ENCODE results near the gene FFAR2. TPM values are rescaled to one million over a fixed set of nuclear protein-coding genes. Genes with fewer than 3 reads are reported as not detected.

FFAR2 gene
- total RNA-seq, 2 experiments from 2014 or later = not detected

DNA sequence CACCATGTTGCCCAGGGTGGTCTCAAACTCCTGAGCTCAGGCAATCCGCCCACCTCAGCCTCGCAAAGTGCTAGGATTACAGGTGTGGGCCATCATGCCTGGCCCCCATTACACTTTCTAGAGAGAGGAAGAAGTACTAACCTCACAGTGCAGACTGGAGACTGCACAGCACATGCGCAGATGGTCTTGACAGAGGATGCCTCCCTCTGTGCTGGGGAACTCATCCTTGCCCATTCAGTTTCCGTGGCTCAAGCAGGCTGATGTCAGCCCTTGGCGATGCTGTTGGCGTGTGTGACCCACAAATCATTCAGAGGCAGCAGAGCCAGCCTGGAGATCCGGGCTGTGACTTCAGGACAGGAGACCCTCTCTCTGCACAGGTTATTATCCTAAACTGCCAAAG is 14.6 kb upstream of the FFAR2 start:
- POLR2A ChIA-PET = no interaction called here
- peaks cover 5% of the 10 kb centered on the region for H3K36me3 Mint-ChIP-seq
- no peak for ATAC-seq (ENCODE audit: low read depth)
- DNase-seq = no peak
- peaks cover 13% of the 10 kb centered on the region for H3K9me3 Mint-ChIP-seq
- peaks cover 30% of the 10 kb centered on the region for H3K4me1 Mint-ChIP-seq
- peaks cover 18% of the 10 kb centered on the region for H3K27me3 Mint-ChIP-seq
- no peak overlapping the region for H3K27ac Mint-ChIP-seq
- no peak overlapping the region for H3K4me3 Mint-ChIP-seq

DNA sequence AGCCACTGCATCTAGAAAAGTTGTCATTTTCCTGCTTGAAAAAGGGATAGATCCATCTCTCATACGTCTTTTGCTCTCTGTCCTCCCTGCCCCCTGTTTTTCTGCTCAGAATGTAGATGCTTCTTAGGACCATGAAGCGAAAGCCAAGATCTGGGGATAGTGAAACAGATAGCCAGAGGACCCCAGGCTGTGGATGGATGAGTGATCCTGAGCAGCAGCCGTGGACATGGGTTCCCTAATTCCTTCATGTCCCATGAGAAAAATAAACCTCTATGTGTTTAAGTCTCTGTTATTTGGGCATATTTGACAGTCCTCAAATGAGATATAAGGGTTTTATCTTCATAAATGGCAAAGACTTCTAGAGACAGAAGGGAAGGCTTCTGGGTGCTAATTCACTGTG is 12.2 kb upstream of the FFAR2 start:
- POLR2A ChIA-PET = no interaction called here
- peaks cover 27% of the 10 kb centered on the region for H3K4me1 Mint-ChIP-seq
- peak overlapping the region; percentile 61 for H3K4me3 Mint-ChIP-seq
- H3K27ac Mint-ChIP-seq = peak overlapping the region; percentile 77
- peaks cover 19% of the 10 kb centered on the region for H3K27me3 Mint-ChIP-seq
- ATAC-seq (ENCODE audit: low read depth) = no peak
- DNase-seq = no peak
- H3K9me3 Mint-ChIP-seq = peaks cover 10% of the 10 kb centered on the region
- peaks cover 5% of the 10 kb centered on the region for H3K36me3 Mint-ChIP-seq

DNA sequence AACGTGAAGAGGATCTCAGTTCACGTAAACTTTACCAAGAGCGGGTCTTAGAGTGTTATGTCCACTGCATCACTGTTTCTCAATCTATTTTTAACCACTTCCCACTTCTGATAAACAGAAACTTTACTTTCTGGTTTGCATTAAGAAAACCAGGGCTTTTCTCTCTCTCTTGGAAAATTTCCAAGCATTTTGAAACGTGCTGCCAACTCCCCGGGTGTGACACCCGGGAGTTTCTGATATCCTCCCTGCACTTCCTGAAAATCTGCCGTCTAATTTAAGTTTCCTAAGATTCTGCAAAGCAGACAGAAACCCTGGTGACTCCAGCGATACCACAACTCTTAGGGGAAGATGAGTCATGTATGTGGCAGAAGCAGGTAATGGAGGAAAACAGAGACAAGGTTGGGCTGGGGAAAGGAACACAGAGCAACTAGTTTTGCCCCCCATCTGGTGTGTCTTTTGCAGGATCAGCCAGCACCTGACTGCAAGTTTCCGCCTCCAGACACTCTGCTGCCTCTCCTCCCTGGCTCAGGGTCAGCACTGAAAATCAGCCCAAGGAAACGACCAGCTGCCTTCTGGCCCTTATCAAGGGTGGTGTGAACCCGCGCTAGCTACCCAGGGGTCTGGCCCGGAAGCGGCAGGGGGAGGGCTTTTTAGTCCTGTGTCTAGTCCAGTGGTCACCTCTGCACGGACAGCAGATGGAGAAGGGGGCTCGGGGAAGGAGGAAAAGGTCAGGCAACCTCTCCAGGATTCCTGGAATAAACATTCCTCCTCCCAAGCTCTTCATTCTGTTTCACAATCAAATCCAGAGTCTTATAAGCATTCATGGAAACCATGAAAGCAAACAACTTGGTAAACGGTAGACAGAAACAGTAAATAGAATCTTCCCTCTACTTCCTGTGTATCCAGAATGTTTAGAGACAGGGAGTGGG is 11.3 kb upstream of the FFAR2 start:
- Mint-ChIP-seq H3K36me3 (peaks cover 1% of the 10 kb centered on the region), H3K27ac (peak overlapping the region; percentile 77), H3K9me3 (peaks cover 5% of the 10 kb centered on the region), H3K4me3 (peak overlapping the region; percentile 61), H3K4me1 (peaks cover 21% of the 10 kb centered on the region), H3K27me3 (peaks cover 19% of the 10 kb centered on the region)
- no peak for DNase-seq
- POLR2A ChIA-PET = no interaction called here
- ATAC-seq (ENCODE audit: low read depth) = peak; percentile 85

DNA sequence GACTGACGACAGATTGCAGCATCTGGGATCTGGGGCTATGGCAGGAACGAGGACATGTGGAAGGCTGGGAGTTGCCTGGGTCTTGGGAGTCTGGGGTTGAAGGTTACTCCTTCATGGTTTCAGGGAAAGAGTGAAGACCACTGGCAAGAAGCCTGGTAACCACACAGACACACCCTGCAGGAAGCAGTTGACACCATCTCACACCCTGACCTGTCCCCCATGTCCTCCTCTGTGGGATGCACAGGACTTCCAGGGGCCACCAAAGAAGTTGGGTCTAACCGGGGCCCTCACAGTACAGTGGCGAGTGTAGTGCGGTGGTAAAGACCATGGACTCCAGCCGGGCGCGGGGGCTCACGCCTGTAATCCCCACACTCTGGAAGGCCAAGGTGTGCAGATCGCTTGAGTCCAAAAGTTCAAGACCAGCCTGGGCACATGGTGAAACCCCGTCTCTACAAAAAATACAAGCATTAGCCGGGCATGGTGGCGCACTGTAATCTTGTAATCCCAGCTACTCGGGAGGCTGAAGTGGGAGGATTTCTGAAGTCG is 10.6 kb upstream of the FFAR2 start:
- ATAC-seq (ENCODE audit: low read depth) (no peak), DNase-seq (no peak)
- POLR2A ChIA-PET = no interaction called here
- H3K27ac Mint-ChIP-seq = peak overlapping the region; percentile 70
- H3K9me3 Mint-ChIP-seq = no peaks in the 10 kb centered on the region
- peaks cover 17% of the 10 kb centered on the region for H3K27me3 Mint-ChIP-seq
- H3K36me3 Mint-ChIP-seq = no peaks in the 10 kb centered on the region
- H3K4me3 Mint-ChIP-seq = peak overlapping the region; percentile 33
- peaks cover 18% of the 10 kb centered on the region for H3K4me1 Mint-ChIP-seq

DNA sequence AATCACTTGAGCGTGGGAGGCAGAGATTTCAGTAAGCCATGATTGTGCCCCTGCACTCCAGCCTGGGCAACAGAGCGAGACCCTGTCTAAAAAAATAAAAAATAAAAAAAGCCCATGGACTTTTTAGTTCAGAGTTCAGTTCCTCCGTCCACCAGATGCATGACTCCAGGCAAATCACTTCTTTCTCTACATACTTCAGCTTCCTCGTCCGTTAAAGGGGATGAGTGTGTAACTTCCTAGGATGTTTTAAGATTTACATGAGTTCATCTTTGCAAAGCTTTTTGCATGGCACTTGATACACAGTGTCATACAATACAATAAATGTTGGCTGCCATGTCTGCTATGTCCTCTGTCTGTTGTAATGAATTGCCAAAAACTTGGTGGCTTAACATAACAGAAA is 10.0 kb upstream of the FFAR2 start:
- DNase-seq (no peak), ATAC-seq (ENCODE audit: low read depth) (no peak)
- H3K4me1 Mint-ChIP-seq = peaks cover 18% of the 10 kb centered on the region
- H3K27me3 Mint-ChIP-seq = peaks cover 14% of the 10 kb centered on the region
- POLR2A ChIA-PET = no interaction called here
- no peaks in the 10 kb centered on the region for H3K9me3 Mint-ChIP-seq
- H3K27ac Mint-ChIP-seq = no peak overlapping the region
- H3K4me3 Mint-ChIP-seq = no peak overlapping the region
- H3K36me3 Mint-ChIP-seq = no peaks in the 10 kb centered on the region

DNA sequence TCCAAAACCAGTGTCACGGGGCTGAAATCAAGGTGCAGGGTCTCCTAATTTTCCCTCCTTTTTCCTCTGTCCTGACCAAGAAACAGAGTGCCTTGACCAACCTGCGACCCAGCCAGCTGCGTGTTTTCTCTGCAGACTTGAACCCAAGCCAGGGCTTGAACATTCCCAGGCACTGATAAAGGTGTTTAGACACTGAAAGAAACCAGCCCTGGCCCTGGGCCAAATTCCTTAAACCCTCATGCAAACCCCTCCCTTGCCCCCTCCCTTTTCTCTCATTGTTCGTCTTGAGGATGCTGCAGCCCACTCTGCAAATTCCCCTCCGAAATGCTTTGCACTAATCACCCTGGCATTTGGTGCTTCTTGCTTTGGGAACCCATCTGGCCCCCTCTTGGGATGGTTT is 9.5 kb upstream of the FFAR2 start:
- H3K36me3 Mint-ChIP-seq = no peaks in the 10 kb centered on the region
- no peak overlapping the region for H3K4me3 Mint-ChIP-seq
- peaks cover 14% of the 10 kb centered on the region for H3K27me3 Mint-ChIP-seq
- H3K27ac Mint-ChIP-seq = no peak overlapping the region
- DNase-seq = no peak
- H3K4me1 Mint-ChIP-seq = peaks cover 18% of the 10 kb centered on the region
- POLR2A ChIA-PET = no interaction called here
- no peaks in the 10 kb centered on the region for H3K9me3 Mint-ChIP-seq
- no peak for ATAC-seq (ENCODE audit: low read depth)

DNA sequence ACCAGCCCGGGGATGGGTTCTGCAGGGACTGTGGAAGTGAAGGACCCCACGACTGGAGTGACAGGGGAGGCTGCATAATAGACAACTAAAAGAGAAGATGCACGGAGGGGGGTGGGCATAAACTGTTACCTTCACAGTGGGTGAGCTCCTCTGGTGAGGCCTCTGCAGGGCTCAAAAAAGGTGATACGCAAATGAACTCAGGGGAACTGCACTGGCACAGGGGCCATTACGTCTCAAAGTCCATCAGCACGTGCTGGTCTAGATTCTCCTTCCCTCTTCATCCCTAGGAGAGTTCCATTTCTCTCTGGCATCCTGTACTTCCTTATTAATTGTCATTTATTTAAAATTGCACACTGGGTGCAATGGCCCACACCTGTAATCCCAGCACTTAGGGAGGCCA is 8.1 kb upstream of the FFAR2 start:
- peaks cover 18% of the 10 kb centered on the region for H3K4me1 Mint-ChIP-seq
- ATAC-seq (ENCODE audit: low read depth) (no peak), DNase-seq (no peak)
- no peak overlapping the region for H3K4me3 Mint-ChIP-seq
- H3K9me3 Mint-ChIP-seq = no peaks in the 10 kb centered on the region
- no peak overlapping the region for H3K27ac Mint-ChIP-seq
- POLR2A ChIA-PET = no interaction called here
- no peaks in the 10 kb centered on the region for H3K36me3 Mint-ChIP-seq
- H3K27me3 Mint-ChIP-seq = peaks cover 14% of the 10 kb centered on the region

DNA sequence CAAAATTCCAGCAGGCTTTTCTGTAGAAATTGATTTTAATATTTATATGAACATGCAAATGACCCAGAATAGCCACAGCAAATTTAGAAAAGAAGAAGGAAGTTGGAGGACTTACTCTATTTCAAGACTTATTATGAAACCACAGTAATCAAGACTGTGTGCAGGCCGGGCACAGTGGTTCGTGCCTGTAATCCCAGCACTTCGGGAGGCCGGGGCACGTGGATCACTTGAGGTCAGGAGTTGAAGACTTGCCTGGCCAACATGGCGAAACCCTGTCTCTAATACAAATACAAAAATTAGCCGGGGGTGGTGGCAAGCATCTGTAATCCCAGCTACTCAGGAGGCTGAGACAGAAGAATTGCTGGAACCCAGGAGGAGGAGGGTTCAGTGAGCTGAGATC is 6.0 kb upstream of the FFAR2 start:
- Mint-ChIP-seq H3K9me3 (no peaks in the 10 kb centered on the region), H3K4me1 (peaks cover 17% of the 10 kb centered on the region), H3K27ac (no peak overlapping the region), H3K36me3 (no peaks in the 10 kb centered on the region), H3K27me3 (peaks cover 29% of the 10 kb centered on the region), H3K4me3 (no peak overlapping the region)
- ATAC-seq (ENCODE audit: low read depth) = no peak
- POLR2A ChIA-PET = no interaction called here
- DNase-seq = no peak

DNA sequence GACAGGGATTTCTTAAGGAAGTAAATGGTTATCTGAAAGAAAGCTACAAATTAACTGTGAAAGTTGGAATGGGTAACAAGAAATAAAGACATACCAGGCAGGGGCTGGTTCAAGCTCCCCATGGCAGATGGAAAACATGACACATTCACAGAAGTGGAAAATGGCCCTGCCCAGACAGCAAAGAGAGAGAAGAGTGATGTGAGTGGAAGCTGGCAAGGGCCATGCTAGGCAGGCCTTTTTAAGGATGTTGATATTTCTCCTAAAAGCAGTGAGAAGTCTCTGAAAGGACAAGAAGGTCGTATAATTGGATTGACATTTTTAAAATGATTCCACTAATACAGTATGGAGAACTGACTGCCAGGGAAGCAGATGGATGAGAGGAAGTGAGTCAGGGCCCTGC is 3.3 kb upstream of the FFAR2 start:
- H3K4me3 Mint-ChIP-seq = no peak overlapping the region
- H3K27ac Mint-ChIP-seq = no peak overlapping the region
- H3K36me3 Mint-ChIP-seq = no peaks in the 10 kb centered on the region
- no peaks in the 10 kb centered on the region for H3K9me3 Mint-ChIP-seq
- DNase-seq = no peak
- H3K27me3 Mint-ChIP-seq = peaks cover 35% of the 10 kb centered on the region
- H3K4me1 Mint-ChIP-seq = peaks cover 14% of the 10 kb centered on the region
- no peak for ATAC-seq (ENCODE audit: low read depth)
- POLR2A ChIA-PET = interaction anchor here (1.1 kb wide), 1 partner anchor 88 kb away, joined by 3 read pairs; no protein-coding TSS in a partner anchor

DNA sequence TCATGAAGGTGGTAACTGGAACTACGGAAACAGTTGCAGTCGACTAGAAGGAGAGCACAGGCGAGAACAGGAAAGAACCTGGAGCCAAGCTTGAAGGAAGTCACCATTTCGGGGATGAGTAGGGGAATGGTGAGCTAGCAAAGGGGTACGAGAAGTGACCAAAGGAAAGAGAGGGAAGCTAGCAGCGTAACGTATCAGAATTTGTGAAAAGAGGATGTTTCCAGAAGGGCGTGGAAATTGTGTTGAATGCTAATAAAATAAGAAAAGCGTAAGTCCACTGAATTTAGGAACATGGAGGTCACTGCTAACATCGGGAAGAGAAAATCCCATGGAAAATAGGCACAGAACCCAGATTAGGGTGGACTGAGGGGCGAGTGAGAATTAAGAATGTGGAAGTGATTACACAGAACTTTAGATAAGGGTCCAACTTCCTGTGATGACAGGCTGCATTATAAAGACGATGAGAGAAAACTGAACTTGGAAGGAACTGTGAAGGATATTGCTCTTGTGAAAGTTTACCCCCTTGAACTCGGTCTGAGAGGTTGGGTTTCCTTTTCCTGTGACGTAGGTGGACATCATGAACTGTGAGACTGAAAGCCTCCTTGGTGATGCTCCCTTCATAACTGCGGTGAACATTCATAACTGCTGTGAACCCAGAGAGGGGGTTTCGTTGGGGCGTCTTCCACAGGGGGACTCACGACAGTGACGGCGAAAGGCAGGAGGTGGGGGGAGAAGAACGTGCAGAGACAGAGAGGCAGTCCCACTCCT is 2.0 kb upstream of the FFAR2 start:
- peak; percentile 56 for ATAC-seq (ENCODE audit: low read depth)
- DNase-seq = no peak
- no peaks in the 10 kb centered on the region for H3K36me3 Mint-ChIP-seq
- peak overlapping the region; percentile 8 for H3K4me3 Mint-ChIP-seq
- no peaks in the 10 kb centered on the region for H3K9me3 Mint-ChIP-seq
- POLR2A ChIA-PET = no interaction called here
- H3K27me3 Mint-ChIP-seq = peaks cover 35% of the 10 kb centered on the region
- H3K4me1 Mint-ChIP-seq = peaks cover 15% of the 10 kb centered on the region
- H3K27ac Mint-ChIP-seq = peak overlapping the region; percentile 33

DNA sequence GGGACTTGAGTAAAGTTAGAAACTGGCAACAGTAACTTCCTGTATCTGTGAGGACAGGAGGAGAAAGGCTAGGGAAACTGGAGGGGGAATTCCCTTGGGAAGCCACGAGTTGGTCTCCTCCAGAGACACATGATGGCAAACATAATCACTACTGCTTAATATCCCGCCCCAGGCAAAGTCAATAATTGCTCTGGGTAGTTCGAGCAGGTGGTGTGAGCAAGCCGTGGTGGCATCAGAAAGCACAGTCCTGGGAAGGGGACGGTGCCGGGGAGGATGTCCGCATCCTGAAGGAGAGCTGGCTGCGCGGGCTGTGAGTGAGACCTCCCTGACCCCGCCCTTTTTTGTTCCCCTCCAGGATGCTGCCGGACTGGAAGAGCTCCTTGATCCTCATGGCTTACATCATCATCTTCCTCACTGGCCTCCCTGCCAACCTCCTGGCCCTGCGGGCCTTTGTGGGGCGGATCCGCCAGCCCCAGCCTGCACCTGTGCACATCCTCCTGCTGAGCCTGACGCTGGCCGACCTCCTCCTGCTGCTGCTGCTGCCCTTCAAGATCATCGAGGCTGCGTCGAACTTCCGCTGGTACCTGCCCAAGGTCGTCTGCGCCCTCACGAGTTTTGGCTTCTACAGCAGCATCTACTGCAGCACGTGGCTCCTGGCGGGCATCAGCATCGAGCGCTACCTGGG is 1.4 kb downstream of the FFAR2 start:
- DNase-seq (no peak), ATAC-seq (ENCODE audit: low read depth) (no peak)
- Mint-ChIP-seq H3K27me3 (peaks cover 39% of the 10 kb centered on the region), H3K36me3 (no peaks in the 10 kb centered on the region), H3K27ac (no peak overlapping the region), H3K4me1 (peaks cover 24% of the 10 kb centered on the region), H3K9me3 (no peaks in the 10 kb centered on the region), H3K4me3 (no peak overlapping the region)
- POLR2A ChIA-PET = no interaction called here

DNA sequence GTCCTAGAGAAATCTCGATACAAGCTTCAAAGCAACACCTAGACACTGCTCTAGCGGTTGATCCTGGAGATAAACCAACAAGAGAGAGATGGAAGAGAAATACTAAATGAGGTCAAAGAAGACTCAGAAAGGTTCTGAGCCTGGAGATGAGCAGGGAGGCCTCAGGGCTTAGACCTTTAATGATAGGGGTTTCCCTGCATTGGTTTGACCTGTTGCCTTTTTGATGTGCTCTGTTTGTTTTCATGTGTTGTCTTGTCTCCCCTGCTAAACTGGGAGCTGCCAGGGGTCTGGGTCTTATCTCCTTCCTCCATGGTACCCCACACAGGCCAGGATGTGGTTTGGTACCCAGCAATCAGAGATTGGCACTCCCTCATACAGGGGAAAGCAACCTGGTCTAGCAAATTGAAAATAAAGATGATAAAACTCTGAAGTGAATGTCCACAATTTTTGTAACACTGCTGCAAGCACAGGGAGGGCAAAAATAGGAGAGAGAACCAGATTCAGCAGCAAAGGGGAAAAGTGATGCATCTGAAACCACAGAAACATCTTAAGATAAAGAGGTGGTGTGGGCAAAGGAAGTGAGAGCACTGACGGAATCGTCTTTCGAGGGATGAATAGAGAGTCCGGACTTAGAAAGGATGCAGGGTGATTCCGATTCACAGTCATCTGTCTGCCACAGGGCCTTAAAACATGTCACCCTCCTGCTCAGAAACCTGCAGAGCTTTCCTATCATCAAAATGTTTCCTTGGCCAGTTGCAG is 3.5 kb downstream of the FFAR2 start:
- DNase-seq = no peak
- peak; percentile 61 for ATAC-seq (ENCODE audit: low read depth)
- Mint-ChIP-seq H3K36me3 (no peaks in the 10 kb centered on the region), H3K4me1 (peaks cover 19% of the 10 kb centered on the region), H3K9me3 (no peaks in the 10 kb centered on the region), H3K4me3 (peak overlapping the region; percentile 20), H3K27ac (no peak overlapping the region), H3K27me3 (peaks cover 30% of the 10 kb centered on the region)
- POLR2A ChIA-PET = interaction anchor here (2.7 kb wide), 1 partner anchor 10 kb away, joined by 16 read pairs; no protein-coding TSS in a partner anchor

DNA sequence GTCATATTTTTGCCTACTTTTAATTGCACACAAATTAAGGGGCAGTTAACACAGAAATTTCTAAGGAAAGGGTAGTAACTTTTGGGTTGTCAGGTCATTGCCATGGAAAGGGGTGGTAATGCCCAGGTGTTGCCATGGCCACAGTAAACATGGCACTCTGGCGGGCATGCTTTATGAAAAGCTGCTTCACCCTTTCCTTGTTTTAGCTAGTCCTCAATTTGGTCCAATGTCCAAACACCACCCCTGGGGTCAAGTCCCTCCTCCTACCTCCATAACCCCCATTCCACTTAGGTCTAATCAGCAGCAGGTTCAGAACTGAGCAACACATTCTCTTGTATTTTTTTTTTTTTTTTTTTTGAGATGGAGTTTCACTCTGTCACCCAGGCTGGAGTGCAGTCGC is 6.6 kb downstream of the FFAR2 start:
- ATAC-seq (ENCODE audit: low read depth) = no peak
- H3K4me1 Mint-ChIP-seq = peaks cover 16% of the 10 kb centered on the region
- H3K27ac Mint-ChIP-seq = no peak overlapping the region
- H3K36me3 Mint-ChIP-seq = no peaks in the 10 kb centered on the region
- no peak overlapping the region for H3K4me3 Mint-ChIP-seq
- POLR2A ChIA-PET = no interaction called here
- no peaks in the 10 kb centered on the region for H3K9me3 Mint-ChIP-seq
- DNase-seq = no peak
- peaks cover 16% of the 10 kb centered on the region for H3K27me3 Mint-ChIP-seq

Measured in activated naive CD8-positive, alpha-beta T cell treated with anti-CD3 and anti-CD28 coated beads, Interleukin-2, amount 10 ng/mL, durations not matched to agents 7 days and 5 days (primary cell).